ENCODE measurements around the gene CD1B.

DNA sequence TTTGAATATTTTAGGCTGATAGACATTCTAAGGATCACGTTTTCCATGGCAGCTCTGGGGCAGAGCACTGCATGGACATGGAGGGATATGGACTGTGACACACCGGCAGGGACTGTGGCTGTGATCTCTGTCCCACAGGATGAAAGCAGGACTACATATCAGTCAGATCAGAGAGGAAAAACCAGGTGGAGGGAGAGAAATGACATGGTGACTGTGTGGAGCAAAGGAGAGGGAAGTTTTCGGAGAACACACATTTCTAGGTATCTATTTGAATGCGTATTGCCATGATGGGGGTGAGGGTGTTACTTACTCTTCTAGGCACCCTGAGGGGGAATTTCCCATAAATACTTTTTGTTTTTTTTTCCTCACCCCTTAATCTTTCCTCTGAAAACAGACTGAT is 44.8 kb downstream of the CD1B start:
- TF ChIP-seq RAD21 (IDR thresholded peaks at IDR 0.05) (no peak), YY1 (IDR thresholded peaks at IDR 0.05) (no peak), JUND (IDR thresholded peaks at IDR 0.05) (no peak), RXRA (IDR thresholded peaks at IDR 0.05) (no peak), SP1 (IDR thresholded peaks at IDR 0.05) (no peak), TAF1 (conservative IDR thresholded peaks at IDR 0.05) (no peak), EGR1 (IDR thresholded peaks at IDR 0.05; ENCODE audit: low read depth in 2 of 2) (no peak), NR2F2 (IDR thresholded peaks at IDR 0.05) (no peak)
- TF ChIP-seq, protein P1, sequence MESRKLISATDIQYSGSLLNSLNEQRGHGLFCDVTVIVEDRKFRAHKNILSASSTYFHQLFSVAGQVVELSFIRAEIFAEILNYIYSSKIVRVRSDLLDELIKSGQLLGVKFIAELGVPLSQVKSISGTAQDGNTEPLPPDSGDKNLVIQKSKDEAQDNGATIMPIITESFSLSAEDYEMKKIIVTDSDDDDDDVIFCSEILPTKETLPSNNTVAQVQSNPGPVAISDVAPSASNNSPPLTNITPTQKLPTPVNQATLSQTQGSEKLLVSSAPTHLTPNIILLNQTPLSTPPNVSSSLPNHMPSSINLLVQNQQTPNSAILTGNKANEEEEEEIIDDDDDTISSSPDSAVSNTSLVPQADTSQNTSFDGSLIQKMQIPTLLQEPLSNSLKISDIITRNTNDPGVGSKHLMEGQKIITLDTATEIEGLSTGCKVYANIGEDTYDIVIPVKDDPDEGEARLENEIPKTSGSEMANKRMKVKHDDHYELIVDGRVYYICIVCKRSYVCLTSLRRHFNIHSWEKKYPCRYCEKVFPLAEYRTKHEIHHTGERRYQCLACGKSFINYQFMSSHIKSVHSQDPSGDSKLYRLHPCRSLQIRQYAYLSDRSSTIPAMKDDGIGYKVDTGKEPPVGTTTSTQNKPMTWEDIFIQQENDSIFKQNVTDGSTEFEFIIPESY (IDR thresholded peaks at IDR 0.05) = no peak
- TF ChIP-seq, protein P2, sequence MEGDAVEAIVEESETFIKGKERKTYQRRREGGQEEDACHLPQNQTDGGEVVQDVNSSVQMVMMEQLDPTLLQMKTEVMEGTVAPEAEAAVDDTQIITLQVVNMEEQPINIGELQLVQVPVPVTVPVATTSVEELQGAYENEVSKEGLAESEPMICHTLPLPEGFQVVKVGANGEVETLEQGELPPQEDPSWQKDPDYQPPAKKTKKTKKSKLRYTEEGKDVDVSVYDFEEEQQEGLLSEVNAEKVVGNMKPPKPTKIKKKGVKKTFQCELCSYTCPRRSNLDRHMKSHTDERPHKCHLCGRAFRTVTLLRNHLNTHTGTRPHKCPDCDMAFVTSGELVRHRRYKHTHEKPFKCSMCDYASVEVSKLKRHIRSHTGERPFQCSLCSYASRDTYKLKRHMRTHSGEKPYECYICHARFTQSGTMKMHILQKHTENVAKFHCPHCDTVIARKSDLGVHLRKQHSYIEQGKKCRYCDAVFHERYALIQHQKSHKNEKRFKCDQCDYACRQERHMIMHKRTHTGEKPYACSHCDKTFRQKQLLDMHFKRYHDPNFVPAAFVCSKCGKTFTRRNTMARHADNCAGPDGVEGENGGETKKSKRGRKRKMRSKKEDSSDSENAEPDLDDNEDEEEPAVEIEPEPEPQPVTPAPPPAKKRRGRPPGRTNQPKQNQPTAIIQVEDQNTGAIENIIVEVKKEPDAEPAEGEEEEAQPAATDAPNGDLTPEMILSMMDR (IDR thresholded peaks at IDR 0.05; ENCODE audit: low read depth, low read length, missing input control) = no peak
- TF ChIP-seq, protein P3, sequence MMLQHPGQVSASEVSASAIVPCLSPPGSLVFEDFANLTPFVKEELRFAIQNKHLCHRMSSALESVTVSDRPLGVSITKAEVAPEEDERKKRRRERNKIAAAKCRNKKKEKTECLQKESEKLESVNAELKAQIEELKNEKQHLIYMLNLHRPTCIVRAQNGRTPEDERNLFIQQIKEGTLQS (IDR thresholded peaks at IDR 0.05) = no peak
- TF ChIP-seq, protein P4, sequence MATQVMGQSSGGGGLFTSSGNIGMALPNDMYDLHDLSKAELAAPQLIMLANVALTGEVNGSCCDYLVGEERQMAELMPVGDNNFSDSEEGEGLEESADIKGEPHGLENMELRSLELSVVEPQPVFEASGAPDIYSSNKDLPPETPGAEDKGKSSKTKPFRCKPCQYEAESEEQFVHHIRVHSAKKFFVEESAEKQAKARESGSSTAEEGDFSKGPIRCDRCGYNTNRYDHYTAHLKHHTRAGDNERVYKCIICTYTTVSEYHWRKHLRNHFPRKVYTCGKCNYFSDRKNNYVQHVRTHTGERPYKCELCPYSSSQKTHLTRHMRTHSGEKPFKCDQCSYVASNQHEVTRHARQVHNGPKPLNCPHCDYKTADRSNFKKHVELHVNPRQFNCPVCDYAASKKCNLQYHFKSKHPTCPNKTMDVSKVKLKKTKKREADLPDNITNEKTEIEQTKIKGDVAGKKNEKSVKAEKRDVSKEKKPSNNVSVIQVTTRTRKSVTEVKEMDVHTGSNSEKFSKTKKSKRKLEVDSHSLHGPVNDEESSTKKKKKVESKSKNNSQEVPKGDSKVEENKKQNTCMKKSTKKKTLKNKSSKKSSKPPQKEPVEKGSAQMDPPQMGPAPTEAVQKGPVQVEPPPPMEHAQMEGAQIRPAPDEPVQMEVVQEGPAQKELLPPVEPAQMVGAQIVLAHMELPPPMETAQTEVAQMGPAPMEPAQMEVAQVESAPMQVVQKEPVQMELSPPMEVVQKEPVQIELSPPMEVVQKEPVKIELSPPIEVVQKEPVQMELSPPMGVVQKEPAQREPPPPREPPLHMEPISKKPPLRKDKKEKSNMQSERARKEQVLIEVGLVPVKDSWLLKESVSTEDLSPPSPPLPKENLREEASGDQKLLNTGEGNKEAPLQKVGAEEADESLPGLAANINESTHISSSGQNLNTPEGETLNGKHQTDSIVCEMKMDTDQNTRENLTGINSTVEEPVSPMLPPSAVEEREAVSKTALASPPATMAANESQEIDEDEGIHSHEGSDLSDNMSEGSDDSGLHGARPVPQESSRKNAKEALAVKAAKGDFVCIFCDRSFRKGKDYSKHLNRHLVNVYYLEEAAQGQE (IDR thresholded peaks at IDR 0.05) = no peak

Measured in liver (tissue), 3 donors.